ENCODE results near the gene OXSR1.
A peak's percentile ranks its signal among the peaks of the same experiment; 100 is the strongest.

The OXSR1 gene

GRCh38 chr3:38130631-38131065 is 34.7 kb upstream of the OXSR1 start:
- TF ChIP-seq CTCF (conservative IDR thresholded peaks at IDR 0.05), result no peak
- H3K27ac ChIP-seq, result no peak overlapping the region

- peak; percentile 42; the same call in 1 of the 2 replicates for TF ChIP-seq CTCF (conservative IDR thresholded peaks at IDR 0.05)
- no peak overlapping the region for H3K27ac ChIP-seq
Measured at GRCh38 chr3:38131621-38132369, 33.5 kb upstream of the OXSR1 start.

DNA sequence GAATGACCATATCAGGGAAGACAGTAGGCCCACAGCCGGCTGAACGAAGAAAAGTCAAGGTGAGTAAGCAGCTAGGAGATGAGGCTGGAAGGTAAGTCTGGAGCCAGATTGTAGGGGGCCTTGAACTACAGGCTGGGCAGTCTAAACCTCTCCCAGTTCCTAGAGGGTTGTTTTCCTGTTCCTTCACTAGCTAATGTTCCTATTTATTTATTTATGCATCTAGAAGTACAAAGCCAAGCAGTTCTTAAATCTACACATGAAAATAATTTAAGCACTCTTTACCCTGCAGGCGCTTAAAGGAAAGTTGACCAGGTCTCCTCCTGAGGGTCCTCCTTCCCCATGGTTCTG is 32.2 kb upstream of the OXSR1 start:
- no peak for TF ChIP-seq CTCF (conservative IDR thresholded peaks at IDR 0.05)
- H3K27ac ChIP-seq, result peak overlapping the region; percentile 11; the same call in 1 of the 2 replicates

GRCh38 chr3:38133557-38134405 is 31.6 kb upstream of the OXSR1 start:
- TF ChIP-seq CTCF (conservative IDR thresholded peaks at IDR 0.05), result no peak
- peak overlapping the region; percentile 86; the same call in 1 of the 2 replicates for H3K27ac ChIP-seq

DNA sequence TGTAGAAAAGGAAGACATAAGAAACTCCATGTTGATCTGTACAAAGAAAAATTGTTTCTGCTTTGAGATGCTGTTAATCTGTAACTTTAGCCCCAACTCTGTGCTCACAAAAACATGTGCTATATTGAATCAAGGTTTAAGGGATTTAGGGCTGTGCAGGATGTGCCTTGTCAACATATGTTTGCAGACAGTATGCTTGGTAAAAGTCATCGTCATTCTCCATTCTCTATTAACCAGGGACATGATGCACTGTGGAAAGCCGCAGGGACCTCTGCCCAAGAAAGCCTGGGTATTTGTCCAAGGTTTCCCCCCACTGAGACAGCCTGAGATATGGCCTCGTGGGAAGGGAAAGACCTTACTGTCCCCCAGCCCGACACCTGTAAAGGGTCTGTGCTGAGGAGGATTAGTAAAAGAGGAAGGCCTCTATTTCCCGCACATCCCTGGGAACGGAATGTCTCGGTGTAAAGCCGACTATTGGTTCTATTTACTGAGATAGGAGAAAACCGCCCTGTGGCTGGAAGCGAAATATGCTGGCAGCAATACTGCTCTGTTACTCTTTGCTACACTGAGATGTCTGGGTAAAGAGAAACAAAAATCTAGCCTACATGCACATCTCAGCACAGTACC is 30.7 kb upstream of the OXSR1 start:
- peak overlapping the region; percentile 86 for H3K27ac ChIP-seq

GRCh38 chr3:38135621-38136277 is 29.6 kb upstream of the OXSR1 start:
- H3K27ac ChIP-seq, result peak overlapping the region; percentile 86

- H3K27ac ChIP-seq, result peak overlapping the region; percentile 86
- TF ChIP-seq CTCF (conservative IDR thresholded peaks at IDR 0.05), result no peak
Measured at GRCh38 chr3:38136393-38136776, 29.0 kb upstream of the OXSR1 start.
